SKM-1 (cell line): ENCODE measurements around the gene CDH2.

Source experiments
- DNase-seq: peaks from one replicate; lab custom pipeline; 2025; ENCODE audit not compliant: unreplicated experiment; lab: John Stamatoyannopoulos, UW

CDH2 gene

GRCh38 chr18:28002841-28003240 lies 174.1 kb downstream of the CDH2 start:
- DNase-seq: no peak

DNA sequence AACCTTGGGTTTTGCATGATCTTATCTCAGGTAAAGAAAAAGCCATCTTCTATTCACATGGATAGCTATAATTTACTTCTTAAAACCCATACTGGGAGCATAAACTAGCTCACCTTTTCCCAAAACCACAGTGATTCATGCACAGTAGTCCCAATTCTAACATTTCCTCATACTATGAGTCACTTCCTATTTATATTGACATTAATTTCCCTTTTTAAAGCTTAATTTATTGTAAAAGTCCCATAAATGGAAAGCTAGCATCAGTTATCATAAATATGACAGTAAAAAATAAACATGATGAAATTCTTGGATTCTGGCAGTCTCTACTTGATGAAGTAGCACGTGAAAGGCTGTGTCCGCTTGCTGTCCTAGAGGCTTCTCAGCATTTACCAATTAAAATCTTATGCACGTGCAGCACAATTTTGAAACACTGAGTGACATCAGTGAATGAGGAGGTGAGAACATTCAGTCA lies 180.1 kb downstream of the CDH2 start:
- no peak for DNase-seq

DNA sequence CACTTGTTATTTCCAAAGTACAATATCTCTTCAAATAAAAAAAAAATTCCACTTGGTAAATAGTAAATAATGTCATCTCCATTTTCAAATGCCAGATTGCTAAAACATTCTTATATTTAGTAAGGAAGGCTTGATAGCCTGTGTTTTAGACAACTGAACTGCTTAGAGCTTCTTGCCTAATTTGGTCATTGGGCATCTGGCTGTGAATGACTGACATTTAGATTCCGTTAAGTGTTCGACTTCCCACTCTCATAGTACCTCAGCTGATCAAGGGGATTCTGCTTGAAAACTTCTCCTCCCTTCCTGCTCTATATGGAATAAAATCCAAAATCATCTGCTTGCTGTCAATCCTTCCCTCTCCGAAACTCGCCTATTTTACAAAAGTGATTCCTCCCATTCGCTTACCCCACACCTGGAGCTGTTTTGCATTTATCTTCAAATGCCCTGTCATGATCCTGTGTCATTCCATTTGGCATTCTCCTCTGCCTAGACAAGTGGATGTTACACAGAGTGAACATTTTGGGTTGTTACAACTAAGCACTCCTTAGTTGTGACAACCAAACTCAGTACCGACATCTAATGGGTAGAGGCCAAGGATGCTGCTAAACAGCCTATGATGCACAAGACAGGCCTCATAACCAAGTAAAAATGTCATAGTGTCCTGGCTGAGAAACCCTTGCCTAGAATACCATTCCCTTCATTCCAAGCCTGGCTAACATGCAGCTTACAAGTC lies 181.0 kb downstream of the CDH2 start:
- no peak for DNase-seq

- DNase-seq: no peak
Observed at GRCh38 chr18:27994571-27994970, 182.4 kb downstream of the CDH2 start.

GRCh38 chr18:27991391-27991790 lies 185.5 kb downstream of the CDH2 start:
- no peak for DNase-seq

DNA sequence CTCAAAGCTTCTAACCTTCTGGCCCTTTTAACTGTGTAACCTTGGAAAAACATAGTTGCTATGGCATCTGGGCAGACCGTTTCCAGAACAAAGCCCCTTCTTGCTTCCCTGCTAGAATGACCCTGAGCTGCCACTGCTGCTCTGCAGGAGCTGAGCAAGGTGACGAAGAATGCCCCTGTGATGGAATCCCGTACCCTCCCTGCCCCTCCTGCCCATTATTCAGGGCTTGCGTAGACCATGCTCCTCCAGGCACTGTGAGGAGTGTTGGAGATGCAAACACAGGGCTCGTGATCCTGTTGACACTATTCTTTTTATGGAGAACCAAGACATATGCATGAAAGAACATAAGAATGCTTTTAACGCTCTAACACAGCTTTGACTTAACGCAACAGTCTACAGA lies 191.1 kb downstream of the CDH2 start:
- DNase-seq: no peak

GRCh38 chr18:27983780-27984179 lies 193.2 kb downstream of the CDH2 start:
- no peak for DNase-seq

- DNase-seq: no peak
Observed at GRCh38 chr18:27976806-27977408, 200.0 kb downstream of the CDH2 start.

DNA sequence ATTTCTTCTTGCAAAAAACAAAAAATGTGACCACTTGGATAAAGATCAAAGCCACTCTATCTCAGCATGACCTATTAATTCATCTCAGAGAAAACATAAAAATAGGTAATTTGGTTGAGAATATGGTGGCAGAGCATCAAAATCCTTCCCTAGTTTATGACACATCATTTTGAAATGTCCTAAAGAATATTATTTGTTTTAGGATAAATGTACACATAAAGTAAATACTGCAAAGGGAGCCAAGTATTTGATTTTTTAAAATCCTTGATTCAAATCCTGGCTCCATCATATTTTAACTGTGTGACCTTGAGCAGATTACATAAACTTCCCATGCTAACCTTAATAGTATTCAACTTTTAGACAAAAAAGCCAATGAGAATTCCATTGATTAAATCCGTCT lies 206.6 kb downstream of the CDH2 start:
- no peak for DNase-seq

GRCh38 chr18:27969206-27969605 lies 207.7 kb downstream of the CDH2 start:
- no peak for DNase-seq

- DNase-seq: no peak
Observed at GRCh38 chr18:27967913-27968824, 208.8 kb downstream of the CDH2 start.

- DNase-seq: no peak
Observed at GRCh38 chr18:27966881-27967280, 210.0 kb downstream of the CDH2 start.

DNA sequence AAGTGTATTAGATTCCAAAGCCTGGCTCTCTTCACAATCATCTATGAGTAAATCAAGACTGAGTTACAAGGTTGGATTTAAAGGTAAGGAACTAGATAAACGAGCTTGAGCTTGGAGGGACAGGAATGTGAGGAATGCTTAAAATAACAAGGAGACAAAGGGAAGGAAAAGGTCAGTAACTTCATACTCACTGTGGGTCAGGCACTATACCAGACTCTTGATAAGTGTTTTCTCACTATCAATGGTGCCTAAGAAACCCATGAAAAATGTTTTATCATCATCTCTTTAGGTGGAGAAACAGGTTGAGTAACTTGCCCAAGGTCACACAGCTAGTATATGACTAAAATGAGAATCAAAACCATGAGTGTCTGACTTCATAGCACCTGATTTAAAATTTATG lies 212.1 kb downstream of the CDH2 start:
- DNase-seq: no peak

DNA sequence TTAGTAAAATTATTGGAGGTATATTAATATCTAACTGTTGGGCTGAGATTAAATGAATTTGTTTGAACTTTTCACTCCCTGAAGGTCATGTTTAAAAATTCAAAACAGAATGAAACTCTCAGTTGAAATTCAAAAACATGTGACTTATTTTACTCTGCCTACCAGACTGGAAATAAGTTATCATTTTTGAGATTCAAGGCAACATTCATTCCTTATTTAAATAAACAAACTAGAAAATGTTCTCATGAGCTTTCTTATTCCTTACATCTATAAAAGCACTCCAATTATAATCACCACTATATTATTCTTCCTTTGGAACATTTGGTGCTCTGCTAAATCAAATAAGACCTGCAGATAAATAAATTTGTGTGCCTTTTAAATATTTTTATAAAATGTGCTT lies 217.8 kb downstream of the CDH2 start:
- no peak for DNase-seq

DNA sequence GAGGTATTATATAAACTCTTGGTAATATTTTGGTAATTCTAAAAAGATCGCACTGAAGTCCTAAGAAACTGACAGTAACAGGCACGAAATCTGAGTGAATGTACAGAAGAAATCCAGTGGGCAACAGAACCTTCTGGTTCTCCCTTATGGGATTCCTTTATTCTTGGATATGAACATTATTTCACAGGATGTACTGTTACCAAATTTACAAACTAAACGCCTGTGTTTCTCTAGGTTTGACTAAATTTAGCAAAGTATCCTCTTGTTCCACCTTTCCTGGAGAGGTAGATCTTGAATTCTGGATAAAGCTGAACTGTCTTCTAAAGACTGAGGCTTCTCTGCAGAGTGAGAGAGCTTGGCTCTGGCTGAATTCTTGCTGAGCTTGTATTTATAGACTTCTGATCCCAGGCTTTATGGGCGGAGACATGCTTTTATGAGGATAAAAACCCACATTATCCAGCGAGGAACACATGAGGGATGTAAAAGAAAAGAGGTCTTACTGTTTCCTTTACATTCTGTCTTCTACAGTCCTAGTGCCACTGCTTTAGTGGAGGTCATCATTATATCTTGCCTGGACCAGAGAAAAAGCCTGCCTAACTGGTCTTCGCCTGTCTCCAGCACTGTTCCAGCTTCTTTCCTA lies 220.8 kb downstream of the CDH2 start:
- no peak for DNase-seq

DNA sequence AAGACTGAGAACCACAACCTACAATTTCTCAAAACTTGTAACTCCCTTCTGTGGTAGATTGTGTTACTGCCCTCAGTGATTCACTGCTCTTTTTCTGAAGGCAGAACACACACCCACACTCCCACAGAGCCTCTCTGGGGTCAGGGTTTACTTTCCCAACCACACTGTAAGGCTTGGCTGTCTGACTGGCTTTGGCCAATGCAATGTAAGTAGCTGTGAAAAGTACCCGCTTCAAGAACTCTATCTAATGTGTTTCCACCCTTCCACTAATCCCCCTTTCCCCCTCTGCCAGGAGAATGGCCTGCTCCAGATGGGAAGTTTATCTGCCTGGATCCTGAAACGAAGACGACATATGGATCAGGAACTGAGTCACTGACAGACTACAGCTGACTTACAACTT lies 222.7 kb downstream of the CDH2 start:
- no peak for DNase-seq

GRCh38 chr18:27952741-27953140 lies 224.2 kb downstream of the CDH2 start:
- no peak for DNase-seq

- no peak for DNase-seq
Observed at GRCh38 chr18:27950648-27951228, 226.2 kb downstream of the CDH2 start.

DNA sequence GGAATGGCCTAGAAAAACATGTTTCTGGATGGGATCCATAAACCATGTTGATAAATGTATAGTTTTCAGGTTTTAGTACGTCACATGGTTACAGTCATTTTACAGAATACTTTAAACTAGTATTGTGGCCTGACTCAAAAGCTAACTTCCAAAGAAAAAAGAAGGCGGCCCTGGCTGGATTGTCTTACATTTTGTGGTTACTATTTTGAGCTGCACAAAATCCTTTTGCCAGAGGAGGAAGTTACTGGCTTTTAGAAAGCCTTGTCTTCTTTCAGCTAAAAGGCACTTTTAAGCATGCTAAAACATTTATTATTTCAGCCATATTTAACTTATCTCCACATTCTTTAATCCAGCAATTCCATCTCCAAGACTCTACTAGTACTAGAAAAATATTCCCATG lies 227.9 kb downstream of the CDH2 start:
- DNase-seq: no peak

- DNase-seq: no peak
Observed at GRCh38 chr18:27942706-27943105, 234.2 kb downstream of the CDH2 start.

DNA sequence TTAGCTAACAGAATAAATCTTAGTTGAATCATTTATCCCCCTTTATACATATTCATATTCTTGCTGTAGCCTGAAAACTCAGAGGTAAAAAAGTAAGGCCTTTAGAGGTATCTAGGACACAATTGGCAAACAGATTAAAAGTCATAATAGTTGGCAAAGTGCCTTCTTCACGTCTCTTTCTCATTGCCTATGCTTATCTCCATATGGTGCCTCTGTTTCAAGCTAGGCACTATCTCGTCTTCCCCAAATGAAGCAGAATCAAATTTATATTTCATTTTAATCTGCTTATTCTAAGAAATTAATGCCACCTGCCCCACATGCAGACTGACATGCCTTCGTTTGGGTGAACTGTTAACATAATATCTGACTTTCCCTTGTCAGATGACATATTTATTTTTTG lies 245.4 kb downstream of the CDH2 start:
- no peak for DNase-seq
